Body of pancreas (tissue), 4 donors: ENCODE data around the gene NOL3. TPM values are rescaled to one million over a fixed set of nuclear protein-coding genes. Genes with fewer than 3 reads are reported as not detected.

ENCODE experiments used
- ATAC-seq: fragments of 150-250 bp; one replicate; pipeline ENCODE4 v1.9.1; 2016
- DNase-seq, 4 donors: peaks; one replicate each; pipeline ENCODE4 v3.0.0-alpha.2; 2019
- H3K27ac ChIP-seq, 4 donors: fragments of 200-600 bp; sonication (generic); 1 replicate in 3 of 4; 2 replicates in 1 of 4; pipeline versions ENCODE4 v1.5.1 to v1.6.1; 2016 to 2019; ENCODE audit warnings: mild to moderate bottlenecking in 1 of 4, mixed read lengths in 1 of 4, moderate library complexity in 1 of 4
- H3K27me3 ChIP-seq, 2 donors: fragments of 200-600 bp; sonication (generic); one replicate each; pipeline ENCODE4 v1.6.0; 2016; ENCODE audit warnings: mild to moderate bottlenecking in 1 of 2
- H3K36me3 ChIP-seq, 2 donors: fragments of 200-600 bp; sonication (generic); replicated peaks in 1 of 2; 2 replicates each; pipeline ENCODE4 v1.5.1; 2016; ENCODE audit warnings: low read depth in 2 of 2; ENCODE audit not compliant: insufficient read depth in 1 of 2
- H3K4me1 ChIP-seq: fragments of 200-600 bp; sonication (generic); one replicate; pipeline ENCODE4 v1.6.0; 2016
- H3K4me3 ChIP-seq, 2 donors: fragments of 200-600 bp; sonication (generic); 1 replicate in 1 of 2; 2 replicates in 1 of 2; pipeline ENCODE4 v1.5.1; 2016 to 2019
- H3K9me3 ChIP-seq, 3 donors: fragments of 200-600 bp; sonication (generic); 1 replicate in 2 of 3; 2 replicates in 1 of 3; pipeline ENCODE4 v1.5.1; 2016
- CTCF ChIP-seq, 7 experiments: fragments of 450-650 bp in 4 of 7; fragments of 200-600 bp in 3 of 7; sonication (generic) in 3 of 7; IDR thresholded peaks; one replicate each; pipeline ENCODE4 v1.5.1; 2016 to 2019; ENCODE audit warnings: antibody characterized with exemption in 7 of 7
- POLR2A ChIP-seq, 3 donors: fragments of 450-650 bp; IDR thresholded peaks; one replicate each; pipeline ENCODE4 v1.6.1; 2016; ENCODE audit warnings: antibody characterized with exemption in 3 of 3, mild to moderate bottlenecking in 2 of 3
- WGBS, 2 donors: methylation state at CpG; one replicate each; pipeline ENCODE4 v1.1.5; 2017; 5-methylcytosine and 5-hydroxymethylcytosine counted together
- intact Hi-C: fragments of 100-400 bp; cut with DNase I; formaldehyde crosslinking; loops from one replicate; pipeline ENCODE4 v1.15.1; 2023
- total RNA-seq, 2 donors: library from RNA; depleted of rRNA; stranded (reverse); fragments of >200 nt; gene quantifications; one replicate each; pipeline ENCODE4 v1.1.0, GENCODE V29; 2016

NOL3 gene
- total RNA-seq, 2 donors from 2014 or later: 51.1 to 78.8 TPM

DNA sequence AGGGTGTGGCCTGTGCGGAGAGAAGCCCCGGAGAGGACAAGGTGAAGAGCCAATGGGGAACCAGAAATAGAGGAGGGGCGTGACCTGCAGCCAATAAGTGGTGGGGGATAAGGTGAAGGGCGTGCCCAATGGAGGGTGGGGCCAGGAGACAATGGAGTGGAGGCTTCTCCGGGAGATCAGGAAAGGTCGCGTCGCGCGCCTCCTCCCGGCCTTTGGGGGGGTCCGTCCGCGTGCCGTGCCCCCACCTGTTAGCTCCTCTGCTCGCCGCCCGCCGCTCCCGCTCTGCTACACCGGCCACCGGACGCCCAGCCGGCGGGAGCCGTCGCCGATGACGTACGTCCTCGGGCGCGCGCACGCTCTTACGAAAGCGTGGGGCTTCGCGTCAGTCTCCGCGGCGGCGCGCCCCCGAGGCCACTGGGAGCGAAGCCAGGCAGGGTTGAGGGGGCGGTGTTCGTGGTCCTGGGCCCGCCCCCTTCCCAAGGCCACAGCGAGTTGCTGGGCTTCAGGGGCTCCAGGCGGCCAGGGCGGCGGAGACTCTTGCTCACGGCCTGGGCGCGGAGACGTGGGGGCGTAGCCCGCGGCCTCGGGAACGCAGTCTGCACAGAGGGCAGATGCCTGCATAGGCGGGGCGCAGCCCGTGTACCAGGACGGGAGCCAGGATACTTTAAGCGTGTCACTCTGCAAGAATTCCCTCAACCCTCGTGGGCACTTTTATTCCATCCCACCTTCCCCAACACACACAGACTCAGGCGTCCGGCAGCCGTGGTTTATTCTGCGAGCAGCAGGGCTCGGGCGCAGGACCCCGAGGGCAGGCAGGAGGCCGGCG, 13.5 kb downstream of the NOL3 start, which contains the start of gene MATCAP1:
TSS of gene MATCAP1 (minus strand) at position 337 of the 826 bp plus-strand sequence. CDS start 3,353 bp downstream, outside the sequence.
- H3K36me3 ChIP-seq: no peaks in the 10 kb centered on the region
- intact Hi-C loops: loop anchor here (10.0 kb wide), 1 partner anchor 209 kb away; no protein-coding TSS in a partner anchor

DNA sequence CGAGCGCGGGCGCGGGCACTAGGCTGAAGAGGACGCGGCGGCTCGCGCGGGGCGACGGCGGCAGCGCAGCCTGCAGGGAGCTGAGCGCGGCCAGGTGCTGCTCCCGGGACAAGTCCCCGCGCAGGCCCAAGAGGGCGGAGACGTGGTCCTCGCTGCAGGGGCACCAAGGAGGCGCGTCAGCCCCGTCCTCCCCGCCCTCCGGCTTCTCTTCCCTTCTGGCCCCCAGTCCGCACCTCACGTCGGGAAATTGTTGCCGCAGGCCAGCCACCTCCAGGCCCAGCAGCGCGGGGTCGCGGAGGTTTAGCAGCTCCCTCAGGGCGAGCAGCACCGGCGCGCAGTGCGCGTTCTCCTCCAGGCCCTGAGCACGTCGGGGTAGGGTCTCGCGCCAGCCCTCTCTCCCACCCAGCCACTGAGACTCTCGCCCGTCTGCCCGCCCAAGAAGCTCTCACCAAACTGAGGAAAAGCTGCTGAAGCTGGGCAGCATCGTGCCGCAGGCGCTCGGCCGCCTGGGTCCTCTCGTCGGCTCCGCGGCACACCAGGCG, 14.2 kb downstream of the NOL3 start:
- Histone ChIP-seq H3K36me3 (no peaks in the 10 kb centered on the region), H3K4me3 (peak overlapping the region; percentile 49 to 68), H3K4me1 (peaks cover 27% of the 10 kb centered on the region), H3K9me3 (no peaks in the 10 kb centered on the region), H3K27ac (peak overlapping the region; percentile 92 to 96 (median 96)), H3K27me3 (no peaks in the 10 kb centered on the region)
- TF ChIP-seq CTCF (IDR thresholded peaks at IDR 0.05) (no peak), POLR2A (IDR thresholded peaks at IDR 0.05) (no peak)
- DNase-seq: no peak
- intact Hi-C loops: loop anchor here (10.0 kb wide), 1 partner anchor 210 kb away; no protein-coding TSS in a partner anchor
- ATAC-seq: peak; percentile 4
- WGBS, 2 donors: 7% methylated on average over 55 of the region's 59 CpGs; no CpG with 5 or more reads in 1 of the 2 donors

More for the DNA sequence above, 13.5 kb downstream of the NOL3 start, which contains the start of gene MATCAP1:
- H3K4me3 ChIP-seq: peak within 1 kb of the TSS; percentile 49 to 68
- no peaks in the 10 kb centered on the region for H3K27me3 ChIP-seq
- ATAC-seq (peak; percentile 93), DNase-seq (peak; percentile 92 to 98 (median 96))
- H3K9me3 ChIP-seq: no peaks in the 10 kb centered on the region
- H3K4me1 ChIP-seq: peaks cover 30% of the 10 kb centered on the region
- TF ChIP-seq POLR2A (IDR thresholded peaks at IDR 0.05) (peak; percentile 44 to 71 (median 71)), CTCF (IDR thresholded peaks at IDR 0.05) (peak in 2 of 7 experiments; percentile 1 to 13)
- 0% methylated on average over 4 to 69 of the region's 77 CpGs for WGBS, 2 donors
- H3K27ac ChIP-seq: peak within 1 kb of the TSS; percentile 92 to 96 (median 96)

- ATAC-seq (peak; percentile 58), DNase-seq (peak; percentile 93 to 95 (median 94))
- Histone ChIP-seq H3K36me3 (no peaks in the 10 kb centered on the region), H3K4me1 (peaks cover 27% of the 10 kb centered on the region), H3K9me3 (no peaks in the 10 kb centered on the region), H3K27me3 (no peaks in the 10 kb centered on the region), H3K4me3 (no peak overlapping the region), H3K27ac (no peak overlapping the region)
- WGBS, 2 donors: 0 to 15% methylated on average over 5 to 40 of the region's 43 CpGs
- TF ChIP-seq POLR2A (IDR thresholded peaks at IDR 0.05): no peak
- peak; percentile 67 to 92 (median 88) for TF ChIP-seq CTCF (IDR thresholded peaks at IDR 0.05)
- intact Hi-C loops: loop anchor here (10.0 kb wide), 1 partner anchor 210 kb away; no protein-coding TSS in a partner anchor
Measured at GRCh38 chr16:67184995-67185650, 14.8 kb downstream of the NOL3 start.

DNA sequence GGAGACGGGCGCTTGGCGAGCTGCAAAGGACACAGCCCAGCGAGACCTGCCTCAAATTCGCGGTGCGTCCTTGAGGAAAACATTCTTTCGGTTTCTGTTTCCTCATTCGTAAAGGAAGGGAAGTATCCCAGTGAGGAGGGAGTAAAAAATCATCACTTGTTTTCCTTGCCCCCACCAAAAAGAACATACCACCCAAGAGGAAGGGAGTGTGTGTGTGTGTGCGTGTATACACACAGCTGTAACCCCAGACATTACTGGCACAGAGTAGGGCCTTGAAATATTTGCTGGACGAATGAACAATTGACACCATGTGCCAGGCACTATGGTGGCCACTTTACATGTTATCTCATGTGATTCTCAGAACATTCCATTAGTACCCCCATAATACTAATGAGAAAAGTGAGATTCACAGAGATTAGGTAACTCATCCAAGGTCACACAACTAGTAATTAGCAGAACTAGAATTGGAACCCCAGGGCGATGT, 15.4 kb downstream of the NOL3 start:
- H3K9me3 ChIP-seq: no peaks in the 10 kb centered on the region
- DNase-seq (no peak), ATAC-seq (no peak)
- H3K27ac ChIP-seq: no peak overlapping the region
- peaks cover 27% of the 10 kb centered on the region for H3K4me1 ChIP-seq
- H3K36me3 ChIP-seq: no peaks in the 10 kb centered on the region
- H3K27me3 ChIP-seq: no peaks in the 10 kb centered on the region
- peak in 1 of 7 experiments; percentile 1 for TF ChIP-seq CTCF (IDR thresholded peaks at IDR 0.05)
- TF ChIP-seq POLR2A (IDR thresholded peaks at IDR 0.05): no peak
- intact Hi-C loops: loop anchor here (10.0 kb wide), 1 partner anchor 211 kb away; no protein-coding TSS in a partner anchor
- no peak overlapping the region for H3K4me3 ChIP-seq
- 5 to 7% methylated on average over 11 to 12 of the region's 12 CpGs for WGBS, 2 donors
